Superior temporal gyrus (tissue), 1 donor: Measurements from ENCODE around the gene STPG1.

Experiments used
- DNase-seq: peaks from one replicate; pipeline ENCODE4 v3.0.0-alpha.2; 2016; ENCODE audit errors: extremely low spot score

STPG1 gene

DNA sequence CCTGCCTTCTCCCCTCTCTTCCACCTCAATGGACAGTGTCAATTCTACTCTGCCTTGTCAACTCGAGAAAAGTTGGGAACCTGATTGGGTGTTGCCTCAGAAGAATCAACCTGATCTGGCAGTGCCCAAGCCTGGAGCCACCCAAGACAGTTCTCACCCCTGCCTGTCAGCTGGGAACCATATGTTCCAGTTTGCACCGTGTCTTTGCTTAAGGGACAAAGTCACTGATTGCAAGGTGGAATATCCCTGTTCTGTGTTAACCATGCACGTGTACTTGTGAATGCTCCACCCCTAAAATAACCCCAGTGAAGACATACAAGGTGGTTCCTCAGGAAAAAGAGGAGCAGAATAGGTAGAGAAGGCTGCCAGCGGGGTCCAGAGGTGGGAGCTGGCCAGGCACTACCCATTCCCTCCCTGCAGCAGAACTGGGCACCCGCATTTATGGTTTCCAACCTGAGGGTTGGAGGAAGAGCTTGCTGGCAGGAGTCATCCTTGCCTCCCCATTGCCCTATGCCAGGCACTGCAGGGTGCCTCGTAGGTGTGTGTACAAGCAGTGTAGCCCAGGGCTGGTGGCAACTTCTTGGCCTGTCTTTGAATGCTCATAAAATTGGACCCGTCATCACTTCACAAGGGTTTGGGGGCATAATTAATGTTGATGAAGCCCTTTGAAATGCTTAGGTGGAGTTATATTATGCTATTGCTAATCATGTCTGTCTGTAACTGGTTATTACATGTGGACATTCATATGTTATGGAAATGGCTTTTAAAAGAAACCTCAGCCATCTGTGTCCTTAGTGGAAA, 13.4 kb upstream of the STPG1 start:
- DNase-seq = no peak

GRCh38 chr1:24425922-24426321, 12.3 kb upstream of the STPG1 start:
- no peak for DNase-seq

DNA sequence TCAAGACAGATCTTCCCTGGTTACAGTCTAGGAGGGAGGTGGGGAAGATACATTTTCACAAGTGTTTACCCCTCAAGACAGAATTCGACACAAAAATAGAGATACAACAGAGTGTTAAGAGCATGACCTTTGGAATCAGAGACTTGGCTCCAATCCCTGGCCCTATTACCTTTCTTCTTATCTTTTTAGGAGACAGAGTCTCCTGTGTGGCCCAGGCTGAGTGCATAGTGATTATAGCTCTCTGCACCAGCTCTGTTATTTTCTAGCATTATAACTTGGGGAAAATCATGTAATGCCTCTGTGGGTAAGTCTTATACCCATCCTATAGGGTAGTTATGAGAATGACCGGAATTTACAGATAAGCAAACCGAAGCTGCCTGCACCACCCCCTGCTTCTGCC, 11.9 kb upstream of the STPG1 start:
- DNase-seq = no peak

GRCh38 chr1:24424990-24425389, 11.4 kb upstream of the STPG1 start:
- DNase-seq = no peak

DNA sequence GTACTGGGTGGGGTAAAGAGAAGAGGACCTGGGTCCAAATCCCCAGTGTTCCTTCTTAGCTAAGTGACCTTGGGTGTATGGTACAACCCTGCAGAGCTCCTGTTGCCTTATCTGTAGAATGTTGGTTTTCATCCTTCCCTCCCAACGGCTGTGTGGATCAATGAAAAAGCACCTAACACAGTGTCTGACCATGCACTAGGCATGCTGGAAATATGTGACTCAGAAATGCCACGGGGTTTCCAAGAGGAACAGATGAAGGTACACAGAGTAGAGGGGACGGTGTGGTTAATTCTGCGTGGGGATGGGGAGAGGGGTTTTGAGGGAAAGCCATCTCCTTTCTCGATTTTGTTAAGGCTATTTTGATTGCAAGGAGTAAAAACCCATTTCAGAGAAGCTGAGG, 10.6 kb upstream of the STPG1 start:
- no peak for DNase-seq

GRCh38 chr1:24421502-24421901, 7.9 kb upstream of the STPG1 start:
- no peak for DNase-seq

DNA sequence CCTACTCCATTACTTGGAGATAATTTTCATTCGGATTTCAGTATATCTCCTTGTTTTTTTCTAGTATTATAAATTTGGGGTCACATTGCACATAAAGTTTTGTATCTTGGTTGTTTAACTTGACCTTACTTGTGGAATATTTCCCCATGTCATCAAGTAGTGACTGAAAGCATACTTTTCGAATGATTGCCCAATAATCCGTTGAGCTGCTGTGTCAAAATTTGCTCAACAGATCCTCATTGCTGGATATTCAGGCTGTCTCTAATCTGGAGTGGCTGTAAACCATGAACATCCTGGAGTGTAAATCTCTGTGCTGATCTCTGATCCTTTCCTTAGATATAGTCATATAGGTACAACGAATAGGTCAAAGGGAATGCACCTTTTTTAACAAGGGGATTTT, 7.0 kb upstream of the STPG1 start:
- DNase-seq = no peak

GRCh38 chr1:24418898-24419628, 5.5 kb upstream of the STPG1 start:
- peak; percentile 70 for DNase-seq

DNA sequence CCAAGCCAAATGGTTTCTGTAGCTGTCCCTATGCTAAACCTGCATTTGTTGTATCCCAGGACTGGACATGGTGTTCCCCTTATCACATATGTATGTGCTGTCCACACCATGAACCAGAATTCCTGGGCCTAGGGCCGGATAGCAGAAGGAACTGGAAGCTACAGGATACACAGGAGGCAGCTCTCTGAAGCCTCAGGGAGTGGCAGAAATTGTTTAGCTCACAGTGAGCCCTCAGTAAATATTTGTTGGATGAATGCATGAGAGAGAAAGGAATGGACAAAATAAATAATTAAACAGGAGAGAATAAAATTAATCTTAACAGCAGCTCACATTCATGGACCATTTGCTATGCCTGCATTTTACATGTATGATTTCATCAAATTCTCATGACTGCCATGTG, 4.1 kb upstream of the STPG1 start:
- no peak for DNase-seq

GRCh38 chr1:24416666-24417391, 3.2 kb upstream of the STPG1 start:
- no peak for DNase-seq

DNA sequence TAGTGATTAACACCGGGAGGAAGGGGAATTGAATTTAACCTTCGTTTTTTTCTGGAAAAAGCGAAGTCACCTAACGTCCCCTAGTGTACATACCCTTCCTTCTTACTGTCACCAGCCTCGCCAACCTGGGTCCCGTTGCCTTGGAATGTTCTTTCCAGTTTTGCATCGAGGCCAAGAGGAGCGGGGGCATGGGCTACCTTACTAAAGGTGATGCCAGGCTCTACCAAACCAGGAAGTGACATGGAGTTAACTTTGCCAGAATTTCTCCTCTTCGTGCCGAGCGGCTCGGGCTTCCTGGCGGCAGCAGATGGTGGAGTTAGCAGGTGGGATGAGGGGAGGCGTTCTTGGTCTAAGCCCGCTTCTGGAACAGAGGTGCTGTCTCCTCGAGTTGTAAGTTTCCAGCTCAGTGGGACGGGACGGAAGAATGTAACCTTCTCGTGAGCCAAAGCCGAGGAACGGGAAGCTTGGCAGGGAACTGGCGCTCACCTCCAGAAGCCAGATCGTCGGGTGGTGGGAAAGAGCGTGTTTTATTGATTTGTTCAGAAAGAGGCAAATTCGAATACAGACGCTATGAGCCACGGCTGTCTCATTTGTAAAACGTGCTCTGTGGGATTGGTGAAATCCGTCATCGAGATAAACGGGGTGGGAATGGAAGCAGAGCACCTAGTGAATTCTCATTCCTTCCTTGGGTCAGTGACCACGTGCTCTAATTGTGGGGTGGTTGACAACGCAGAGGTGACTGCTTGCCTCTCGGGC, 2.5 kb upstream of the STPG1 start:
- no peak for DNase-seq

GRCh38 chr1:24415334-24415909, 1.8 kb upstream of the STPG1 start, which contains the start of gene NIPAL3:
NIPAL3 (plus strand) TSS chr1:24415802; CDS start chr1:24419548, 3,746 bp downstream.
- peak; percentile 99 for DNase-seq

DNA sequence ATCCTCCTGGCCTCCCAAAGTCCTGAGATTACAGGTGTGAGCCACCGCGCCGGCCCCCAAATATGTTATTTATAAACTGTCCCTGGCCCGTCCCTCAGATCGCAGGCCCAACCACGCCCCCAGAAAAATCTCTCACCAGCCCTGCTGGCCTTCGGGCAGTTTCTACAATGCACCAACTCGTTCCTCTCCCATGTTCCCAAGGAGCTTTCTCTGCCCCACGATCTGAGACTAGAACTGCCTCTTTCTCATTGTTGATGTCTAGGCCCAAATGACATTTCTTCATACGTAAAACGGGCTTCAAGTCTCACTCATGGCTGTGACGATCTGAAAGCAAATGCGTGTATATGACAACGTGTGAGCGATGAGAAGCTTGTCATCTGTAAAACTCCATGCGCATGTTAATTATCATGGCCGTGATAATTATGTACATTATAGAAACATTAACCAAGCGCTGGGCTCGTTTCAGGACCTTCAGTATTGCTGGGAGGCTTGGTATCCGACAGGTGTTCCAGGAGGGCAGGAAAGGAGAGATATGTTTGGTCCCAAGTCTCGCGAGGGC, 1.3 kb upstream of the STPG1 start:
- peak; percentile 67 for DNase-seq

DNA sequence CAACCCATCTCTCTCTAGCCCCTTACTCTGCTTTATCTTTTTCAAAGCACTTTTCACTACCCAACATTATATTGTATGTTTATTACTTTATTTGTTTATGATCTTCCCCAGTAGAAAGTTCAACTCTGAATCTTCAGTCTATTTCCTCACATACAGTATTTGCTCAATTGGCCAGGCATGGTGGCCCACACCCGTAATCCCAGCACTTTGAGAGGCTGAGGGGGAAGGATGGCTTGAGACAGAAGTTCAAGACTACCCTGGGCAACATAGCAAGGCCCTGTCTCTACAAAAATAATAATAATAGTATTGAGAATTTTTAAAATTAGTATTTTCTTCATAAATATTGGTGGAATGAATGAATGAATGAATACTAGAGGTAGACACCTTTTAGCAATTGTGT, 1.2 kb downstream of the STPG1 start:
- no peak for DNase-seq

DNA sequence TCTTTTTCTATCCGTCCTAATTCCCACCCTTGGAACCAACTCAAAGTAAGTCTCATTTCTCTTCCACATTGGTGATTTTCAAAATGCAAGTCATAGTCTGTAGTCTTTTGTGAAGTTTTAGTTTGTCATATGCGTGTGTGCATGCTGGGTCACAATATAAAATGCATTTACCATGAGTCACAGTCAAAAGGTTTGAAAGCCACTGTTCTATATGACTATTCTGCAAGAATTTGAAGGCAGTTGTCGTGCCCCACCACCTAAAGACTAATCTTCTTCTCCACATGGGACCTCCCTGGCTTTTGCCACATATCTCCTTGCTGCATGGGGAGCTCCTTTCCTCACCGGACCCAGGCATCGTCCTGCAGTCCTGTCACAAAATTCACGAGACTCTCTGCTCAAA, 1.6 kb downstream of the STPG1 start:
- no peak for DNase-seq

DNA sequence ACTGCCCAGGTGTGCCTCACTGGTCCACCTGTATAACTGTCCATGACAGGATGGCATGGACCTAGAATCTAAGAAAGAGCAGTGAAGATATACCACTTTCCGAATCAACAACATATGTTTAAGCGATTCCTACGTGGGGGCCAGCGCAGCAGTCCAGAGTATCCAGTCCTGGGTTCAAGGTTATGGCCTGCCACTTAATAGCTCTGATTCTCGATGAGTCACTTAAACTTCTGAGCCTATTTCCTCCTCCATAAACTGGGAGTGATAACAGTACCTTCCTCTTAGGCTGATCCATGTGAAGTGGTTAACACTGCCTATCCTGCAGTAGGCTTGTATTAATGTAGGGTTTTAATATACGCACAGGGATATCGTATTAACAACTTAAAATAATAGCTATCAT, 2.8 kb downstream of the STPG1 start:
- no peak for DNase-seq

DNA sequence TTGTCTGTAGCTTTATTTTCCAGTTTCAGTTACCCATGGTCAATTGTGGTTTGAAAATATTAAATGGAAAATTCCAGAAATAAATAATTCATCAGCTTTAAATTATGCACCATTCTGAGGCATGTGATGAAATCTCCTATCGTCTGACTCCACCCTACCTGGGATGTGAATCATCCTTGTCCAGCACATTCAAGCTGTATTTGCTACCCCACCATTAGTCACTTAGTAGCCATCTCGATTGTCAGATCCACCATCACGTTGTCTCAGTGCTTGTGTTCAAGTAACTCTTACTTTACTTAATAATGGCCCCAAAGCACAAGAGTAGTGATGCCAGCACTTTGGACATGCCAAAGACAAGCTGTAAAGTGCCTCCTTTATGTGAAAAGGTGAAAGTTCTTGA, 4.0 kb downstream of the STPG1 start:
- no peak for DNase-seq

GRCh38 chr1:24406788-24407187, 6.8 kb downstream of the STPG1 start:
- DNase-seq = no peak

GRCh38 chr1:24403806-24404205, 9.8 kb downstream of the STPG1 start:
- peak; percentile 82 for DNase-seq

DNA sequence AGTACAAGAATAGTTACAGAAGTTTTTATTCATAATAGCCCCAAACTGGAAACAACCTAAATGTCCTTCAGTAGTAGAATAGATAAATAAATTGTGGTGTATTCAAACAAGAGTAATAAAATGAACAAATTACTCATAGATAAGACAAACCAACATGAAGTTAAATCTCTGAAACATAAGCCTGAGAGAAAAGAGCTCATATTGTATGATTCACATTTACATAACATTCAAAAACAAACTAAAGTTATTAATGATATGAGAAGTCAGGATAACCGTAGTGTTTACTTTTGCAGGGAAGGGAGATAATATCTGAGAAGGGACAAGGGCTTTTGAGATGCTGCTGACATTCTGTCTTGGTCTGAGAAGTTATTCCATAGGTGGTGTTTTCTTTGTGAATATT, 13.5 kb downstream of the STPG1 start:
- DNase-seq = no peak

DNA sequence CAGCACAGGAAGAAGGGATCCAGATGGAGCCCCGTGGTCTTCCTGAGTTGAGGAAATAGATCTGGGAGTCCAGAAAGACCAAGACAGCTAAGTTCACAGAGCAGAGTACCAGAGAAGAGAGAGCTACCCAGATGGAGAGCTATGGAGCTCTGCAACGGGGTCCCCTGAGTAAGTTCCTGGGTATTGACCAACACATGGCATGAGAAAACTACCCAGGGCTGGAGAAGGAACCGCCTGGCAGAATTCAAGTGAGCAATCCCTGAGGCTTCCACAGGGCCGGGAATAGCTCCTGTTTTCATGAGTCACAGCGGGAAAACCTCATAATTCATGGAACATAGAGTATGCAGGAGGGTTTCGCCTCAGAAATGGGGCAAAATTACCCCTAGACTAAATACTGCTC, 19.7 kb downstream of the STPG1 start:
- DNase-seq = peak; percentile 28
